SU-DHL-6 (cell line): ENCODE data around the gene GZMM.

Experiments used
- EZH2phosphoT487 ChIP-seq: fragments of 200-600 bp; sonication (generic), shearing (Covaris generic); conservative IDR thresholded peaks from 2 replicates; pipeline ENCODE4 v1.6.1; 2018; ENCODE audit warnings: mild to moderate bottlenecking, antibody characterized with exemption, low read length, moderate library complexity, mixed read lengths
- TF ChIP-seq, protein P1 (sequence below): fragments of 200-600 bp; sonication (generic); IDR thresholded peaks from one replicate; pipeline ENCODE4 v1.5.1; 2017; ENCODE audit warnings: antibody characterized with exemption, mild to moderate bottlenecking, low read length, moderate library complexity; ENCODE audit not compliant: insufficient read depth, poor library complexity, severe bottlenecking

- TF ChIP-seq, protein P1, sequence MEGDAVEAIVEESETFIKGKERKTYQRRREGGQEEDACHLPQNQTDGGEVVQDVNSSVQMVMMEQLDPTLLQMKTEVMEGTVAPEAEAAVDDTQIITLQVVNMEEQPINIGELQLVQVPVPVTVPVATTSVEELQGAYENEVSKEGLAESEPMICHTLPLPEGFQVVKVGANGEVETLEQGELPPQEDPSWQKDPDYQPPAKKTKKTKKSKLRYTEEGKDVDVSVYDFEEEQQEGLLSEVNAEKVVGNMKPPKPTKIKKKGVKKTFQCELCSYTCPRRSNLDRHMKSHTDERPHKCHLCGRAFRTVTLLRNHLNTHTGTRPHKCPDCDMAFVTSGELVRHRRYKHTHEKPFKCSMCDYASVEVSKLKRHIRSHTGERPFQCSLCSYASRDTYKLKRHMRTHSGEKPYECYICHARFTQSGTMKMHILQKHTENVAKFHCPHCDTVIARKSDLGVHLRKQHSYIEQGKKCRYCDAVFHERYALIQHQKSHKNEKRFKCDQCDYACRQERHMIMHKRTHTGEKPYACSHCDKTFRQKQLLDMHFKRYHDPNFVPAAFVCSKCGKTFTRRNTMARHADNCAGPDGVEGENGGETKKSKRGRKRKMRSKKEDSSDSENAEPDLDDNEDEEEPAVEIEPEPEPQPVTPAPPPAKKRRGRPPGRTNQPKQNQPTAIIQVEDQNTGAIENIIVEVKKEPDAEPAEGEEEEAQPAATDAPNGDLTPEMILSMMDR = no peak
- TF ChIP-seq EZH2phosphoT487 = no peak
Observed at GRCh38 chr19:588093-588740, 44.4 kb downstream of the GZMM start.
